DMS114 treated with DMSO at 0.1 percent for 48 hours (cell line): ENCODE results near the gene MAP3K4.

Source experiments
- DNase-seq: peaks from one replicate; lab custom pipeline; 2025; ENCODE audit not compliant: unreplicated experiment; lab: John Stamatoyannopoulos, UW

MAP3K4 gene

GRCh38 chr6:161001421-161001820, 9.9 kb downstream of the MAP3K4 start:
- no peak for DNase-seq

- DNase-seq: no peak
Measured at GRCh38 chr6:161003336-161003735, 11.8 kb downstream of the MAP3K4 start.

- no peak for DNase-seq
Measured at GRCh38 chr6:161008245-161008644, 16.7 kb downstream of the MAP3K4 start.

- no peak for DNase-seq
Measured at GRCh38 chr6:161009991-161010390, 18.4 kb downstream of the MAP3K4 start.

- DNase-seq: no peak
Measured at GRCh38 chr6:161010418-161010817, 18.8 kb downstream of the MAP3K4 start.

GRCh38 chr6:161011492-161012480, 20.2 kb downstream of the MAP3K4 start:
- no peak for DNase-seq

GRCh38 chr6:161013695-161014094, 22.1 kb downstream of the MAP3K4 start:
- no peak for DNase-seq

- no peak for DNase-seq
Measured at GRCh38 chr6:161017766-161018564, 26.4 kb downstream of the MAP3K4 start.

GRCh38 chr6:161019324-161019839, 27.8 kb downstream of the MAP3K4 start:
- DNase-seq: no peak

- no peak for DNase-seq
Measured at GRCh38 chr6:161021543-161021942, 30.0 kb downstream of the MAP3K4 start.

- no peak for DNase-seq
Measured at GRCh38 chr6:161021998-161022743, 30.6 kb downstream of the MAP3K4 start.

GRCh38 chr6:161023316-161023715, 31.7 kb downstream of the MAP3K4 start:
- no peak for DNase-seq

GRCh38 chr6:161024364-161024920, 32.9 kb downstream of the MAP3K4 start:
- DNase-seq: no peak

- DNase-seq: no peak
Measured at GRCh38 chr6:161027385-161027784, 35.8 kb downstream of the MAP3K4 start.

- no peak for DNase-seq
Measured at GRCh38 chr6:161029195-161029809, 37.7 kb downstream of the MAP3K4 start.

- no peak for DNase-seq
Measured at GRCh38 chr6:161031721-161032495, 40.3 kb downstream of the MAP3K4 start.

- no peak for DNase-seq
Measured at GRCh38 chr6:161033667-161034066, 42.1 kb downstream of the MAP3K4 start.

GRCh38 chr6:161035182-161035980, 43.8 kb downstream of the MAP3K4 start:
- no peak for DNase-seq

- DNase-seq: no peak
Measured at GRCh38 chr6:161035981-161036263, 44.4 kb downstream of the MAP3K4 start.
